Measurements from ENCODE around the gene BPIFA3. TPM values are rescaled to one million over a fixed set of nuclear protein-coding genes. Genes with fewer than 3 reads are reported as not detected.

Gene BPIFA3
- polyA plus RNA-seq, 1 donor from 2014 or later: not detected

DNA sequence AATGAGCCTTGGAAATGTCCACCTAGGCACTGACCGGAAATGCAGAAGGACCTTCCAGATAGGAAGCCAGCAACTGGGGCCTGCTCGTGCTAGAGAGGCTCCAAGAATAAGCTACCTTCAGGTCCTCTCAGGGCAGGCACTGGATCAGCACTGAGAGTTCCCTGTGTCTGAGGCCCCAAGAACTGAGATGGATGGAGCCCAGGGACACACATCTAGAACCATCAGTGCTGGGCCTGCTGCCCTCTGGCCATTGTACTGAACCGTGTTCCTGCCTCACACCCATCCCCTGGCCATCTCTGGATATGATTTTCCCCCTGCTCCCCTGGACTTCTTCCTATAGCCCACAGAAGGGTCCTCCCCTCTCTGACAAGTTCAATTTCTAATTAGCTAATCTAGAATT lies 28.9 kb downstream of the BPIFA3 start:
- no peak overlapping the region for H3K9ac ChIP-seq (ENCODE audit: low read length)
- TF ChIP-seq, protein P1, sequence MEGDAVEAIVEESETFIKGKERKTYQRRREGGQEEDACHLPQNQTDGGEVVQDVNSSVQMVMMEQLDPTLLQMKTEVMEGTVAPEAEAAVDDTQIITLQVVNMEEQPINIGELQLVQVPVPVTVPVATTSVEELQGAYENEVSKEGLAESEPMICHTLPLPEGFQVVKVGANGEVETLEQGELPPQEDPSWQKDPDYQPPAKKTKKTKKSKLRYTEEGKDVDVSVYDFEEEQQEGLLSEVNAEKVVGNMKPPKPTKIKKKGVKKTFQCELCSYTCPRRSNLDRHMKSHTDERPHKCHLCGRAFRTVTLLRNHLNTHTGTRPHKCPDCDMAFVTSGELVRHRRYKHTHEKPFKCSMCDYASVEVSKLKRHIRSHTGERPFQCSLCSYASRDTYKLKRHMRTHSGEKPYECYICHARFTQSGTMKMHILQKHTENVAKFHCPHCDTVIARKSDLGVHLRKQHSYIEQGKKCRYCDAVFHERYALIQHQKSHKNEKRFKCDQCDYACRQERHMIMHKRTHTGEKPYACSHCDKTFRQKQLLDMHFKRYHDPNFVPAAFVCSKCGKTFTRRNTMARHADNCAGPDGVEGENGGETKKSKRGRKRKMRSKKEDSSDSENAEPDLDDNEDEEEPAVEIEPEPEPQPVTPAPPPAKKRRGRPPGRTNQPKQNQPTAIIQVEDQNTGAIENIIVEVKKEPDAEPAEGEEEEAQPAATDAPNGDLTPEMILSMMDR (IDR thresholded peaks at IDR 0.05; ENCODE audit: poor library complexity, severe bottlenecking): no peak
- TF ChIP-seq POLR2AphosphoS5 (IDR thresholded peaks at IDR 0.05): no peak
- TF ChIP-seq RAD21 (conservative IDR thresholded peaks at IDR 0.05): no peak
- TF ChIP-seq MXI1 (conservative IDR thresholded peaks at IDR 0.05; ENCODE audit: poor library complexity, severe bottlenecking): no peak
- no peak for TF ChIP-seq SMC3 (conservative IDR thresholded peaks at IDR 0.05; ENCODE audit: poor library complexity)
- no peak for TF ChIP-seq TAF1 (IDR thresholded peaks at IDR 0.05; ENCODE audit: low read depth)
- TF ChIP-seq EZH2 (IDR thresholded peaks at IDR 0.05; ENCODE audit: borderline replicate concordance, insufficient read depth, low read length, poor library complexity, severe bottlenecking): no peak

DNA sequence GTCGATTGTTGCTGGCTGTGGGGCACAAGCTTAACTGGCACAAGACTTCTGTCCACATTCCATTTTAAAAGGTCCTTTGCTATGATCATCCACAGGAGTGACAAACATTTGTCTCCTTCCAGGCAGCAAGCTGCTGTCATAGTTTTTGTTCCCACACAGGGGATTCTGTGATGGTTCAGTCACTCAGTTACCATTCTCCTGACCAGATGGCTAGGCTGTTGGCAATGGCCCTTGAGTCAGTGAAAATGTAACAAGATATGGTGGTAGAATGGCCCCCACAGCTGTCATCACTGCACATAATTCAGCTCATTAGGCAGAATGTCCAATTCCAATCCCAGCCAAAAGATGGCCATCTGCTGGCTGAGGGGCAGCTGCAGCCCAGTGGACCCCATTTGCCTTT lies 32.3 kb downstream of the BPIFA3 start:
- no peak overlapping the region for H3K27ac ChIP-seq (ENCODE audit: low read length)
- no peaks in the 10 kb centered on the region for H4K20me1 ChIP-seq (ENCODE audit: insufficient read depth)
- TF ChIP-seq EZH2 (IDR thresholded peaks at IDR 0.05; ENCODE audit: borderline replicate concordance, insufficient read depth, low read length, poor library complexity, severe bottlenecking): no peak
- TF ChIP-seq, protein P1 (IDR thresholded peaks at IDR 0.05; ENCODE audit: poor library complexity, severe bottlenecking): no peak
- TF ChIP-seq POLR2AphosphoS5 (IDR thresholded peaks at IDR 0.05): no peak
- TF ChIP-seq REST (IDR thresholded peaks at IDR 0.05; ENCODE audit: borderline replicate concordance): no peak
- TF ChIP-seq EP300 (conservative IDR thresholded peaks at IDR 0.05; ENCODE audit: poor library complexity, severe bottlenecking): no peak
- no peak for TF ChIP-seq RAD21 (conservative IDR thresholded peaks at IDR 0.05)
- TF ChIP-seq TAF1 (IDR thresholded peaks at IDR 0.05; ENCODE audit: low read depth): no peak
- no peak for TF ChIP-seq MXI1 (conservative IDR thresholded peaks at IDR 0.05; ENCODE audit: poor library complexity, severe bottlenecking)
- no peak for TF ChIP-seq SMC3 (conservative IDR thresholded peaks at IDR 0.05; ENCODE audit: poor library complexity)
- no peaks in the 10 kb centered on the region for H3F3A ChIP-seq (ENCODE audit: insufficient read depth, low read length, poor library complexity, severe bottlenecking)
- H3K9ac ChIP-seq (ENCODE audit: low read length): no peak overlapping the region
- no peaks in the 10 kb centered on the region for H3K79me2 ChIP-seq (replicated peaks; ENCODE audit: insufficient read depth, low read length)
- H3K4me3 ChIP-seq (ENCODE audit: low read length): no peak overlapping the region
- no peaks in the 10 kb centered on the region for H3K9me3 ChIP-seq (ENCODE audit: low read length)
- H2AFZ ChIP-seq (ENCODE audit: low read depth, low read length): no peak overlapping the region
- no peaks in the 10 kb centered on the region for H3K9me2 ChIP-seq (ENCODE audit: insufficient read depth, low read length)
- H3K27me3 ChIP-seq (ENCODE audit: insufficient read depth, low read depth, low read length): no peaks in the 10 kb centered on the region
- H3K36me3 ChIP-seq (ENCODE audit: insufficient read depth, low read length): no peaks in the 10 kb centered on the region
- H3K4me2 ChIP-seq (ENCODE audit: low read length): no peak overlapping the region

More for the DNA sequence above, 28.9 kb downstream of the BPIFA3 start:
- Histone ChIP-seq H3K27ac (ENCODE audit: low read length) (no peak overlapping the region), H3K4me3 (ENCODE audit: low read length) (no peak overlapping the region), H3F3A (ENCODE audit: insufficient read depth, low read length, poor library complexity, severe bottlenecking) (no peaks in the 10 kb centered on the region), H3K9me2 (ENCODE audit: insufficient read depth, low read length) (no peaks in the 10 kb centered on the region), H3K4me2 (ENCODE audit: low read length) (no peak overlapping the region), H3K36me3 (ENCODE audit: insufficient read depth, low read length) (no peaks in the 10 kb centered on the region), H3K9me3 (ENCODE audit: low read length) (no peaks in the 10 kb centered on the region), H4K20me1 (ENCODE audit: insufficient read depth) (no peaks in the 10 kb centered on the region), H3K27me3 (ENCODE audit: insufficient read depth, low read depth, low read length) (no peaks in the 10 kb centered on the region), H2AFZ (ENCODE audit: low read depth, low read length) (no peak overlapping the region), H3K79me2 (replicated peaks; ENCODE audit: insufficient read depth, low read length) (no peaks in the 10 kb centered on the region)
